Right lobe of liver (tissue), 6 donors: Measurements from ENCODE around the gene ZNF665. TPM values are rescaled to one million over a fixed set of nuclear protein-coding genes. Genes with fewer than 3 reads are reported as not detected.
A peak's percentile ranks its signal among the peaks of the same experiment; 100 is the strongest.

Source experiments
- ATAC-seq, 4 donors: fragments of 200-7000 bp; cut with Tn5 transposase; one replicate each; pipeline ENCODE4 v1.9.1; 2020; ENCODE audit warnings: mild to moderate bottlenecking in 4 of 4, moderate library complexity in 4 of 4
- DNase-seq, 3 donors: peaks; one replicate each; pipeline ENCODE4 v3.0.0-alpha.2; 2020
- H3K27ac ChIP-seq, 3 donors: fragments of 200-600 bp; one replicate each; pipeline ENCODE4 v1.8.0; 2022
- H3K27me3 ChIP-seq, 2 donors: fragments of 200-600 bp; one replicate each; pipeline ENCODE4 v1.8.0; 2022
- H3K36me3 ChIP-seq, 4 donors: fragments of 200-600 bp; sonication (generic) in 1 of 4; one replicate each; pipeline versions ENCODE4 v1.5.1 to v1.8.0; 2017 to 2022; ENCODE audit warnings: control low read depth in 1 of 4
- H3K4me1 ChIP-seq, 4 donors: fragments of 200-600 bp; sonication (generic) in 1 of 4; one replicate each; pipeline versions ENCODE4 v1.5.1 to v1.8.0; 2017 to 2022; ENCODE audit warnings: control low read depth in 1 of 4
- H3K4me3 ChIP-seq, 3 donors: fragments of 200-600 bp; one replicate each; pipeline ENCODE4 v1.8.0; 2022
- H3K9me3 ChIP-seq, 4 donors: fragments of 200-600 bp; sonication (generic) in 1 of 4; one replicate each; pipeline versions ENCODE4 v1.5.1 to v1.8.0; 2017 to 2022; ENCODE audit warnings: control low read depth in 1 of 4
- CTCF ChIP-seq, 4 donors: fragments of 200-600 bp in 3 of 4; fragments of 450-650 bp in 1 of 4; IDR thresholded peaks; one replicate each; pipeline versions ENCODE4 v1.5.1 to v1.8.0; 2016 to 2022; ENCODE audit warnings: antibody characterized with exemption in 4 of 4, mild to moderate bottlenecking in 2 of 4
- POLR2A ChIP-seq: fragments of 450-650 bp; IDR thresholded peaks from one replicate; pipeline ENCODE4 v1.6.1; 2017; ENCODE audit warnings: antibody characterized with exemption, mild to moderate bottlenecking
- WGBS: methylation state at CpG from one replicate; pipeline ENCODE4 v1.1.6; 2018; ENCODE audit warnings: low coverage, low lambda C conversion rate; ENCODE audit not compliant: insufficient coverage; ENCODE audit errors: missing lambda C conversion rate; 5-methylcytosine and 5-hydroxymethylcytosine counted together
- intact Hi-C, 2 donors: fragments of 100-400 bp; cut with DNase I; formaldehyde crosslinking; loops; one replicate each; pipeline versions ENCODE4 v1.11.2 to v1.14.1; 2022
- total RNA-seq, 6 experiments: library from RNA; depleted of rRNA in 2 of 6; stranded (reverse); fragments of >200 nt in 2 of 6; fragmentation: NEBNext Ultra II Directional in 3 of 6; extraction: Animal tissue kit (Norgen Biotek cat#: 25700) in 3 of 6; gene quantifications; one replicate each; pipeline versions ENCODE4 v1.1.0 to v1.2.4, GENCODE V29; 2016 to 2023
- donor health status: DM: no; HTN: yes; CAD: no.
- donor health status: DM: no; HTN: no; CAD: no.
- donor health status: DM: no; HTN: no; CAD: no.
- donor health status: DM: no; HTN: yes; CAD: no.
- donor health status: DM: no; HTN: yes; CAD: no.

ZNF665 gene
- total RNA-seq, 6 experiments from 2014 or later: 0.09 to 0.47 (median 0.32) TPM; not detected in 1

- H3K36me3 ChIP-seq: no peaks in the 10 kb centered on the region
- peaks cover 0 to 3% (median 0%) of the 10 kb centered on the region in 4 donors for H3K9me3 ChIP-seq
- H3K27me3 ChIP-seq: no peaks in the 10 kb centered on the region
- TF ChIP-seq CTCF (IDR thresholded peaks at IDR 0.05) (no peak), POLR2A (no peak)
- intact Hi-C loops: no loop called here
- no peak overlapping the region for H3K4me3 ChIP-seq
- 83% methylated on average over 3 of the region's 3 CpGs for WGBS
- H3K4me1 ChIP-seq: no peaks in the 10 kb centered on the region
- no peak for ATAC-seq
- no peak for DNase-seq
- H3K27ac ChIP-seq: no peak overlapping the region
These were observed 32.8 kb downstream of the ZNF665 start for GRCh38 chr19:53160350-53160749.

GRCh38 chr19:53158119-53158656 is 35.0 kb downstream of the ZNF665 start:
- no peak for TF ChIP-seq CTCF (IDR thresholded peaks at IDR 0.05)
- TF ChIP-seq POLR2A: no peak
- peak; percentile 31 to 48 (median 34) for ATAC-seq
- H3K9me3 ChIP-seq: no peaks in the 10 kb centered on the region
- peak; percentile 28 to 58 (median 42) for DNase-seq
- intact Hi-C loops: no loop called here
- no peaks in the 10 kb centered on the region for H3K27me3 ChIP-seq
- peak overlapping the region; percentile 1 to 40 (median 40) for H3K27ac ChIP-seq
- no peaks in the 10 kb centered on the region for H3K4me1 ChIP-seq
- 8% methylated on average over 20 of the region's 41 CpGs for WGBS
- peak overlapping the region; percentile 45 to 67 (median 46) for H3K4me3 ChIP-seq
- H3K36me3 ChIP-seq: no peaks in the 10 kb centered on the region

GRCh38 chr19:53157626-53158025 is 35.5 kb downstream of the ZNF665 start:
- no peak for TF ChIP-seq POLR2A
- TF ChIP-seq CTCF (IDR thresholded peaks at IDR 0.05): no peak
- Histone ChIP-seq H3K27me3 (no peaks in the 10 kb centered on the region), H3K27ac (no peak overlapping the region), H3K36me3 (no peaks in the 10 kb centered on the region), H3K9me3 (no peaks in the 10 kb centered on the region), H3K4me3 (peak overlapping the region; percentile 45 to 67 (median 46)), H3K4me1 (no peaks in the 10 kb centered on the region)
- 52% methylated on average over 7 of the region's 7 CpGs for WGBS
- intact Hi-C loops: no loop called here
- DNase-seq: peak in 1 of 3 donors; percentile 21
- ATAC-seq: peak in 1 of 4 donors; percentile 30

- no peak overlapping the region for H3K27ac ChIP-seq
- no peak for DNase-seq
- TF ChIP-seq CTCF (IDR thresholded peaks at IDR 0.05) (no peak), POLR2A (no peak)
- no peaks in the 10 kb centered on the region for H3K36me3 ChIP-seq
- intact Hi-C loops: no loop called here
- H3K9me3 ChIP-seq: no peaks in the 10 kb centered on the region
- H3K4me1 ChIP-seq: no peaks in the 10 kb centered on the region
- no peaks in the 10 kb centered on the region for H3K27me3 ChIP-seq
- ATAC-seq: peak in 1 of 4 donors; percentile 6
- no peak overlapping the region for H3K4me3 ChIP-seq
- 74% methylated on average over 9 of the region's 9 CpGs for WGBS
These were observed 36.3 kb downstream of the ZNF665 start for GRCh38 chr19:53156850-53157249.

GRCh38 chr19:53147645-53148044 is 45.5 kb downstream of the ZNF665 start:
- no peak for ATAC-seq
- Histone ChIP-seq H3K4me1 (no peaks in the 10 kb centered on the region), H3K27me3 (no peaks in the 10 kb centered on the region), H3K4me3 (no peak overlapping the region), H3K9me3 (peaks cover 0 to 22% (median 3%) of the 10 kb centered on the region in 4 donors), H3K27ac (no peak overlapping the region), H3K36me3 (peaks cover 0 to 23% (median 0%) of the 10 kb centered on the region in 4 donors)
- DNase-seq: no peak
- intact Hi-C loops: no loop called here
- TF ChIP-seq POLR2A (no peak), CTCF (IDR thresholded peaks at IDR 0.05) (no peak)
